Neural cell (in vitro differentiated cells): ENCODE data around the gene UMAD1.

Experiments used
- CTCF ChIP-seq: fragments of 450-650 bp; IDR thresholded peaks from 2 replicates; pipeline ENCODE4 v1.5.1; 2014; ENCODE audit warnings: antibody characterized with exemption, mild to moderate bottlenecking, moderate library complexity; ENCODE audit not compliant: poor library complexity, severe bottlenecking
- EP300 ChIP-seq: fragments of 450-650 bp; conservative IDR thresholded peaks from 2 replicates; pipeline ENCODE4 v1.6.1; 2014; ENCODE audit warnings: antibody characterized with exemption, mild to moderate bottlenecking, moderate library complexity; ENCODE audit not compliant: poor library complexity, severe bottlenecking
- POLR2AphosphoS5 ChIP-seq: IDR thresholded peaks from 2 replicates; pipeline ENCODE4 v1.6.1; 2012
- RAD21 ChIP-seq: fragments of 450-650 bp; conservative IDR thresholded peaks from 2 replicates; pipeline ENCODE4 v1.6.1; 2014; ENCODE audit warnings: antibody characterized with exemption, mild to moderate bottlenecking, moderate library complexity
- TAF1 ChIP-seq: IDR thresholded peaks from 2 replicates; pipeline ENCODE4 v1.6.1; 2012; ENCODE audit warnings: low read depth
- TF ChIP-seq, protein P1 (sequence below): IDR thresholded peaks from 2 replicates; pipeline ENCODE4 v1.6.1; 2012; ENCODE audit warnings: borderline replicate concordance

DNA sequence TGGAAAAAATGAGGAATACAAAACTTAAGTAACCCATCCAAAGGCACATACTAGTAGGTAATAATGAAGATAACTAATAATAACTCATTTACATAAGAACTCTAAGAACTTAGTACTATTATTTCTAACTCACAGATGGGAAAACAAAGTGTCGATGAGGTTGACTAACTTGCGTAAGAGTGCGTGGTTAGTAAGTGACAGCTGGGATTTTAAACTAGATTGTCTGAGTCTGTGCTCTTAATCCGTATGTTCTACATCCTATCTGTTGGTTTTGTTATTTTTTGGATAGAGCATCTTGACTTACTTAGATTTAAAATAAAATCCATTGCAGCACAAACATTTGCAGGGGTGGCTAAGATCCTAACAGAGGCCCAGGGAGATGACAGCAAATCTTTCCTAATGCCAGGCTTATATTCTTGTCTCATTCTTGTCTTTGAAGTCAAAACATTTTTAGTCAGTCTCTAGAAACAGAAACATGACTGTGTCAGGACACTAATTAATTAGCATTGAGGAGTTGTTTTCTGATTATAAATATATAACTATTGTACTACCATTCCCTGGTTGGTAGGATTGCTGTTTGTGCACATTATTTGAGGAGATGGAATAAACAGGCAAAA is 66.1 kb downstream of the UMAD1 start:
- TF ChIP-seq RAD21: no peak
- TF ChIP-seq CTCF: no peak
- no peak for TF ChIP-seq POLR2AphosphoS5
- TF ChIP-seq EP300: no peak
- TF ChIP-seq, protein P1, sequence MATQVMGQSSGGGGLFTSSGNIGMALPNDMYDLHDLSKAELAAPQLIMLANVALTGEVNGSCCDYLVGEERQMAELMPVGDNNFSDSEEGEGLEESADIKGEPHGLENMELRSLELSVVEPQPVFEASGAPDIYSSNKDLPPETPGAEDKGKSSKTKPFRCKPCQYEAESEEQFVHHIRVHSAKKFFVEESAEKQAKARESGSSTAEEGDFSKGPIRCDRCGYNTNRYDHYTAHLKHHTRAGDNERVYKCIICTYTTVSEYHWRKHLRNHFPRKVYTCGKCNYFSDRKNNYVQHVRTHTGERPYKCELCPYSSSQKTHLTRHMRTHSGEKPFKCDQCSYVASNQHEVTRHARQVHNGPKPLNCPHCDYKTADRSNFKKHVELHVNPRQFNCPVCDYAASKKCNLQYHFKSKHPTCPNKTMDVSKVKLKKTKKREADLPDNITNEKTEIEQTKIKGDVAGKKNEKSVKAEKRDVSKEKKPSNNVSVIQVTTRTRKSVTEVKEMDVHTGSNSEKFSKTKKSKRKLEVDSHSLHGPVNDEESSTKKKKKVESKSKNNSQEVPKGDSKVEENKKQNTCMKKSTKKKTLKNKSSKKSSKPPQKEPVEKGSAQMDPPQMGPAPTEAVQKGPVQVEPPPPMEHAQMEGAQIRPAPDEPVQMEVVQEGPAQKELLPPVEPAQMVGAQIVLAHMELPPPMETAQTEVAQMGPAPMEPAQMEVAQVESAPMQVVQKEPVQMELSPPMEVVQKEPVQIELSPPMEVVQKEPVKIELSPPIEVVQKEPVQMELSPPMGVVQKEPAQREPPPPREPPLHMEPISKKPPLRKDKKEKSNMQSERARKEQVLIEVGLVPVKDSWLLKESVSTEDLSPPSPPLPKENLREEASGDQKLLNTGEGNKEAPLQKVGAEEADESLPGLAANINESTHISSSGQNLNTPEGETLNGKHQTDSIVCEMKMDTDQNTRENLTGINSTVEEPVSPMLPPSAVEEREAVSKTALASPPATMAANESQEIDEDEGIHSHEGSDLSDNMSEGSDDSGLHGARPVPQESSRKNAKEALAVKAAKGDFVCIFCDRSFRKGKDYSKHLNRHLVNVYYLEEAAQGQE: no peak
- no peak for TF ChIP-seq TAF1
